ENCODE results near the gene LMO1.

LMO1 gene

DNA sequence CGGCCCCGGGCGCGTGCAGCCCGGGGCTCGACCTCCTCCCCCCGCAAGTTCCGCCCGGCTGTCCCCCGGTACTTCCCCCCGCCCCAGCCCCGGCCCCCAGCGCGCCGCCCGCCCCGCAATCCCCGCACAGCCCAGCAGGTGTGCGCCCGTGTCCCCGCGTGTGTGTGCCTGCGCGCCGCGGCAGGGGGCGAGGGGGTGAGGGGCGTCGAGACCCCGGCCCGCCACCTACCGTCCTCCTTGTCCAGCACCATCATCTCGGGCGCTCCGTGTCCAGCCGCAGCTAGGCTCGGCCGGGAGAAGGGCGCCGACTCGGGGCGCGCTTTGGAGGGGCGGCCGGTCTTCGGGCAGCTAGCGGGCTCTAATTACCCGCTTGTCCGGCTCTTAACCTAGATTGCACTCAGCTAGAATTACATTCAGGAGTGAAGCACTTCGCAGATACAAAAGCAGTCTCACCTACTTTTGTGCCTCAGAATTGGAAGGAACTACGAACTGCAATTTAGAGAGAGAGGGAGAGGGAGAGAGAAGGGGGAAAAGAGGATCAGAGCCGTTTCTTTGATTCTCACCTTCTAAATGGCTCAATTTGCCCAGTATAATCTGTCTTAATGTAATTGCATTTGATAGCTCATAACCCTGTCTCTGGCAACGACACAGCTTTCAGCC is 439 bp downstream of the LMO1 start:
- no peak for DNase-seq

DNA sequence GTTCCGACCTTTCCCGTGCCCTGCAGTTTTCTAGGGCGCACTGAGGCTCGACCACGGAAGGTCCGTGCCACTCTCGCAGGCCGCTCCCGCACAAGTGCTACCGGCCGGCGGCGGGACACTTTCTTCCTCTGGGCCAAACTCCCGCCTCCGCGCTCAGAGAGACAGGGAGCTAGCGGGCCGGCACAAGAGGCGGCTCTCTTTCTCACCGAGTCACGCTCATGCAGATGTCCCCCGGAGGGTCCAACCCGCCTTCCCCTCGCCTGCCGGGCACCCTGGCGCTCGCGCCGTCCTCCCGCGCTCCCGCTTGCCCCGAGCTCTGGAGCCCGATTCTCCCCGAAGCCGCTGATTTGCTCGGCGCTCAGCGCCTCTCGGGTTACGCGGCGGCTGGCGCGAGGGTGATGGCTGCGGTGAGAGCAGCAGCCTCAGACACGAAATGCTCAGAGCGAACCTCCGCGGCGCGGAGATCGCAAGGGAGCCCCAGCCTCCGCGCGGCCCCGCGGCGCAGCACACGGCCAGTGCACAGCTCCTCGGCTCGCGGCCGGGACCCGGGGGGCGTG is 1.0 kb downstream of the LMO1 start:
- no peak for DNase-seq

DNA sequence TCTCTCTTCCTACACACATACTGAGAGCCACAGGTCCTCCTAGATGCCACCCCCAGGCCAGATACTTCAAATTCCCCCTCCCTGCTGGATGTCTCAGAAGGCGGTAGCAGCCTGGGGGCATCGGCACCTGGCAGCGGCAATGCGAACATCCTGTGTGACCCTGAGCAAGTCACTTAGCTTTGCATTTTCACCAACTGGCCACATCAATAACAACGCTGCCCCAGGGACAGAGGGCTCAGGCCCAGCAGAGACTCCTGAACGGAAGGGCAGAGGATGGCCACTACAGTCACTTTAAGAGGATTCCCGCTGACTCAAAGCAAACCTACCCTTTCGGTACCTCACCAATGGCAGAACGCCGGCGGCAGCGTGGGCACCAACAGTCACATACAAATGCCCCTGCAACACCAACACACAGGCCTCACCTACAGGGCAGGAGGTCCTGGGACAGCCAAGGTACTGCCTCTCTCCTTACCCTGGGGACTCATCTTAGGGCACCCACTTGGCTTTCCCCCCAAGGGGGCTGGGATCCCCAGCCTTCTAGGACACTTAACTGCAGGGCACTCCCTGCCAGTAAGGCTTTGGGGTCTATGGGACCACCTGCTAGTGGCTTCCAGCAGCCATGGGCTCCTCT is 1.6 kb downstream of the LMO1 start:
- no peak for DNase-seq

DNA sequence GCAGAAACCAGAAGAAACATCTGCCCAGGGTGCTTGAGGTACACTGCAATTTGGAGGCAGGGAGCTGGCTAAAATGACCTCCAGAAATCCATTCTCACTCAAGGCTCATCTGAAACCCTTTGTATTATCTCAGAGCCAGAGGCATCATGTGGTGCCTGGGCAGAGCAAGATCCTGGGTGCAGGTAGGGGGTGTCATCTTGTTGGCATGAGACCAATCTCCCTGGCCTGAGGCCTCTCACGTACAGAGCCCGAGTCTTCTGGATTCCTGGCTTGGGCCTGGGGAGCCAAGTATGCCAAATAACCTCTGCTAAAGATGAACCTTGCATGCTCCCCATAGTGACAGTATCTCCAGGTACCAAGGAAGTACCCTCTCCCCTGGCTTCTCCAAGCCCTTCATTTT is 2.4 kb downstream of the LMO1 start:
- no peak for DNase-seq

DNA sequence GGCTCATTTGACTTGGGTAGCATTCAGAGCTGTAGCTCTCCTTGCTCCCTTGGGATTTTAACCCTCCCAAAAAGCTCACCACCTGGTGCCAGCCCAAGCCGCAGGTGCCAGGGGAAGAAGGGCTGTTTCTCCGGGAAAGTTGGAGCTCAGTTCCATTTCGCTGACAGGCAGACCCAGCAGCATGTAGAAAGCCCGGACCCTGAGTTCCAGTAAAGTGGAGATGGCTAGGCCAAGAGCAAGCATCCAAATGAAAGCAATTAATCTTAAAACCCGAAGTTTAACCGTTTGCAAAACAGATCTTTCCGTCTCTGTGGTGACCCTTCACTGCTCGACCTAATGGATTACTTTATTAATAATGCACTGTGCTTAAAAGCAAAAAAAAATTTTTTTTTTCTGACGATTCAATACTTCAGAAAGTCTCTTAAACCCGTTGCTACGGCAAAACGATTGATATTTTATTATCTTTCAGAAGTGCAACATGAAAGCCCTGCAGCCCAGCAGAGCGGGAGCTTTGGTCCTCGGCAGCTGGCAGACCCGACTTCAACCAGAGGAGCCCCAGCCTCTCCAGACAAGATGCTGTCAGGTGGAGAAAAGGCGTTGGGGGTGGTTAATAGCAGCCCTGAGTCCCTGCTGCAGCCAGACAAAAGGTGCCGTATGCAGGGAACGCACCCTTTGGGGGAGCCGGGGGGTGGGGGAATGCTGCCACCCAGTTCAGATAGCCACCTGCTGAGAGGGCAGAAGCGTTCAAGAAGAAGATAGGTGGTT is 3.3 kb downstream of the LMO1 start:
- no peak for DNase-seq

DNA sequence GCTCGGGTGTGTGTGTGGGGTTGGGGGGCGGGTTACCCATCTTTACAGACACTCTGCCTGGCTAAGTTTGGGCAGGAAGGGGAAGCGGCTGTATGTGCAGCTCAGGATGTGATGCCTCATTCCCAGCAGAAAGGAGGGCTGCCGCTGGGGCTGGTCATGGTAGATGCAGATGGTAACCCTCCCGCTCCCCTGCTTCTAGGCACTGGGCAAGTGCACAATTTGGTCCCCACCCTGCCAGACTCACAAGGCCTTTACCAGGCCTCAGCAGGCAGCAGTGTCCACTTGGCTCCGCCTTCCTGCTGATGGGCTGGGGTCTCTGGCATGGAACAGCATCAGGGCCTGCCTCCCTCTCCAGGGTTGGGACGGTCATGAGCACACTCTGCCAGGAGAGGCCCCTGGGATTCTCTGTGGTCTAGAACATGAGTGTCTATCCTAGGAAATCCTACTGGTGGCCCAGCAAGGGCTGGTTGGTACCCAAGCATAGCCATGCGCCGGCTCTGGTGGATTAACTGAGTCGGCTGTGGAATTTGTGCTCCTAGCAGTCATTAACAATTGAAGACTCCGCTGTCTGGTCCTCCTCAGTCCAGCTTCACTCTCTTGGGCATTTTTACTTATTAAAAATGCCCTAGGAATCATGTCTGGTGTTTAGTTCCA is 4.2 kb downstream of the LMO1 start:
- no peak for DNase-seq

DNA sequence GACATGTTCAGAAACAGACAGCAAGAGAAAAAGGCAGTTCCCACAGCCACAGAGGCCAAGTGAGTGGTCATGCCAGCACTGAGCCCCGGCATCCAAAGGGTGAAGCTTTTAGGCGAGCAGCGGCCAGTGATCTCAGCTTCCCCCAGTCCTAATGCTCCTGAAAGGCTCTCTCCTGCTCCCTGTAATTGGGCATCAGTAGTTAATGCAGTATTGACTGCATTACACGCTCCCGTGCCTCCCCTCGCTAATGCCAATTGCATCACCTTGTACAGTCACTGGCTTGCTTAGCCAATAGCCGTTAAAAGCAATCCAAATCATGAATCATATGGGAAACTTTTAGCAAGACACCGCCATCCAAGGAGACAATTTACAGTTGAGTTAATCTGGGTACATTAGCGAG is 4.9 kb downstream of the LMO1 start:
- no peak for DNase-seq

DNA sequence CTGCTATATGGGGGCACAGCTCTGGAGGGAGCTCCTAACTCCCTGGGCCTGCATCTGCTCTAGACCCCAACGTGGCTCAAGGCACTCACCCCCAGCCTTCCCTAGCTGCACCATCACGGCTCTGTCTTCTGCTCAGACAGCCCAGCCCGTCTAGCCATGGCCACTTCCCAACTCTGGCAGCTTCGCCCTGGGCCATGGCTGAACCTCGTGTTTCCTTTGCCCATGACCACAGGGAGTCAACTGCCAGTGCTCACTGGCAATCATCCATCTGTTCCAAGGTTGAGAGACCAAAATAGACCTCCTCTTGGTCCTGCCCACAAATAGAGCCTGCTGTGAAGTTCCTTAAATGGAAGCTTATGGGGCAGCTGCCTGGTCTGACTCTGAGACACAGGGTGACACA is 5.4 kb downstream of the LMO1 start:
- no peak for DNase-seq

DNA sequence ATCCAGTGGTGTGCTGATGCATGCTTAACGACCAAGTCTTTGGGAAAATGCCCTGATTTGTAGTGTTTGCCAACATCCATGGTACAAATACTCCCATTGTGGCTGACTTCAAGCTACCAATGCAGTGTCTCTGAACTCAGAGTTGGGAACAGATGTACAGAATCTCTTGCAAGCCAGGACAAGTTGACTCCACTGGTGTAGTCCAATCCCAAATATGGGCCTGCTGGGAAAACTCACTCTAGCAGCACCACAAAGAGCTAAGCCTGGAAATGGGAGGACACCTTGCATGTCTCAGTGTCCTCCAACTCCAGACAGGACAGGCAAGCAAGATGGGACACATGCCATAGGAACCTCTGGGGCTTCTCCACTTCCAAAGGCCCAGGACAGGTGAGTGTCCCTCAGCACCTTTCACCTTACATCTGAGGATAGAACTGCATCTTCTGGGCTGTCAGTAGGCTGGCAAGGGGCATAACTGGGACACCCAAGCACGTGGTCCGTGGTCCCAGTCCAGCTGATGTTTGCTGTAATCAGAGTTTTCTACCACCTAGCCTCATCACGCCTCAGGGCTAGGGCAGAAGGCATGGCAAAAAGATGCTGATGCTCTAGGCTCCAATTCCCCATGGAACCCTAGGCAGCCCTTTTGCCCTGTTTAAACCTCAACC is 6.5 kb downstream of the LMO1 start:
- no peak for DNase-seq

DNA sequence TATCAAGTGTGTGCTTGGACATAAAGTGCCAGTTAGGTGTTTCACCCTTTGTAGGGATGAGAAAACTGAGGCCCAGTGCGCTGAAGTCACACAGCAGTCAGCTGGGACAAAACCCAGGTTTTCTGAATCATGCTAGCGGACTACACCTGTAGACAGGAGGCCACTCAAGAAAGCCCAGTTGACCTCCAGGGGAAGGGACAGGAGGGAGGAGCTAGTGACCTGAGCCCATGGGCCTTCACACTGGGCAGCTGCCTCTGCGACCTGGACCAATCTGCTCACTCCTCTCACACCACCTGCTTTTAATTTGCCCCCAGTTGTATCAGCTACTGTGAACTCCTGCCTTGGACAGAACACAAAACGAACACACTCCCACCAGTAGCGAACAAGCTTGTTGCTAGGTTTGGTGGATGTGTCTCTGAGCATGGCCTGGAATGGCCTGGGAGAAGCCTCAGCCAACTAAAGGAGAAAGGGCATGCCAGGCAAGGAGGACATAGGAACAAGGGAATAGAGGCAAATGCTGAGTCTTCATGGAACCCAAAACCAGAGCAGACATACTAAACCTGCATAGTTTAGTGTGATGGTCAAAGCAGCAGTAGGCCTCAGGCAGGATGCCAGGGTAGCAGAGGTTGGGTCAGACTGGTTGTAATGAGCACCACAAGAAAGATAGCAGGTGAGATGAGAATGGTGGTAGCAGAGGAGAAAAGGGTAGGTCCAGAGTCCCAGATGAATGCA is 7.2 kb downstream of the LMO1 start:
- DNase-seq = no peak

DNA sequence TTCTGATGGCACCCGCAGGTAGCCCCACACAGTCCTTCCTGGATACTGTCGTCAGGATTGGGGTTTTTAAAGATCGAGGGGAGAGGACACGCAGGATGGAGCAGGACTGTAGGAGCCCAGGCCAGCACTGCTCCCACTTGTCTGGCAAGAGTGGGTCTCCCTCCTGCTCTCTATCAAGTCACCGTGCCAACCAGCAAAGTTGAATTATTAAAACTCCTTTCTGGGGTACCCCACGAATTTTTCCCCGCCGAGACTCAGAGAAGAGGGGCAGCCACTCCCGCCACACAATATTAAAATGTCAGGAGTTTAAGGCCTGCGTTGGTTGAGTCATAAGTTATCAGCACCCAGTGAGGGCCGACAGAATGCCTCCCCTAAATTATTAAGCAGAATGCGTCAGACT is 10.1 kb downstream of the LMO1 start:
- DNase-seq = no peak

DNA sequence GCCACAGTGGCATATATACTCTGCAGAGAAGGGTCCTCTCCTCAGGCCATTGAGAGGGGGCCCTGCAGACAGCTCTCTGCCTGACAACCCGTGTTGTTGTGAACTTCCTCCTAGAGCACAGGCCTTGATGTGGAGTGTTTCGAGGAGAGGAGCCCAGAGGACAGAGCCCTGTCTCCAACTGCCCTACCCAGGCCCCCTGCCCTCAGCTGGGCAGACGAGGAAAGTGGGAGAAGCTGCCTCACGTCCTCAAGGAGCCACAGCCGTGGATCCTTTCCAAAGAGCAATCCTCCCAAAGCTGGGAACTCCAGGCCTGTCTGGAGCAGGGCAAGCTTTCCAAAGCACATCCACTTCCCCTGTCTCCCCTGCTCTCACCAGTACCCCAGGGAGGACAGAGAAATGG is 10.7 kb downstream of the LMO1 start:
- no peak for DNase-seq

DNA sequence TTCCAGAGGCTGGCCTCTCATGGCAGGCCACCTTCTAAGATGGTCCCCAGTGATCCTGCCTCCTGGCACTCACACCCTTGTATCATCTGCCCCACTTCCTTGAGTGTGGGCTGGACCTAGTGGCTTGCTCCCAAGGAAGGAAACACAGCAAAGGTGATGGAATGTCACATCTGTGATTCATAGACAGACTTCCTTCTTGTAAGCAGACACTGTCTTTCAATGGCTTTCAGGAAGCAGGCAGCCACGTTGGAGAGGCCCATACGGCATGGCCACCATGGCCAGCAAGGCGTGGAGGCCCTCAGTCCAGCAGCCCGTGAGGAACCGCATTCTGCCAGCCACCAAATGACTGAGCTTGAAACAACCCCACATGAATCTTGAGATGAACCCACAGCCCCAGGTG is 11.3 kb downstream of the LMO1 start:
- DNase-seq = no peak

DNA sequence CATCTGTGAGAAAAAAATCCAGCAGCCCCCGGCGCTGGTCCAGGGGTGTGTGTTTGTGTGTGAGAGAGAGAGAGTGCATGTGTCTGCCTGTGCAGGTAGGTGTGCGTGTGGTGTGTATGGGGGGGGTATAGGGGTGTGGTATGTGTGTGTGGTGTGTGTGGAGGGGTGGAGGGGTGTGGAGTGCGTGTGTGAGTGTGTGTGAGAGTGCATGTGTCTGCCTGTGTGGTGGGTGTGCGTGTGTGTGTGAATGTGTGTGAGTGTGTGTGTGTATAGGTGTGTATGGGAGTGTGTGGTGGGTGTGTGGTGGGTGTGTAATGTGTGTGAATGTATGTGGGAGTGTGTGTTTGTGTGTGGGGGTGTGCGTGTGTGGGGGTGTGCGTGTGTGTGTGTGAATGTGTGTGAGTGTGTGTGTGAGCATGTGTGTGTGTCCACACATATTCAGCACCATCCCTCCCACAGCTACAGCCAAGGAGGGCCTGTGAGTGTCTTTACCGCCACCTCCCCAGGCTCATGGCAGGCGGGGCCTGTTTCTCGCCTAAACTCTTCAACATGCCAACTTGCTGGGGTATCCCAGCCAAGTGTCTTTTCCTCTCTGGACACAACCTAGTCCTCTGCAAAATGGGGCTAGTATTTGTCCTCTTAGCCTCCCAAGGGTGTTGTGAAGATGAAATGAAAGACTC is 11.9 kb downstream of the LMO1 start:
- DNase-seq = no peak

DNA sequence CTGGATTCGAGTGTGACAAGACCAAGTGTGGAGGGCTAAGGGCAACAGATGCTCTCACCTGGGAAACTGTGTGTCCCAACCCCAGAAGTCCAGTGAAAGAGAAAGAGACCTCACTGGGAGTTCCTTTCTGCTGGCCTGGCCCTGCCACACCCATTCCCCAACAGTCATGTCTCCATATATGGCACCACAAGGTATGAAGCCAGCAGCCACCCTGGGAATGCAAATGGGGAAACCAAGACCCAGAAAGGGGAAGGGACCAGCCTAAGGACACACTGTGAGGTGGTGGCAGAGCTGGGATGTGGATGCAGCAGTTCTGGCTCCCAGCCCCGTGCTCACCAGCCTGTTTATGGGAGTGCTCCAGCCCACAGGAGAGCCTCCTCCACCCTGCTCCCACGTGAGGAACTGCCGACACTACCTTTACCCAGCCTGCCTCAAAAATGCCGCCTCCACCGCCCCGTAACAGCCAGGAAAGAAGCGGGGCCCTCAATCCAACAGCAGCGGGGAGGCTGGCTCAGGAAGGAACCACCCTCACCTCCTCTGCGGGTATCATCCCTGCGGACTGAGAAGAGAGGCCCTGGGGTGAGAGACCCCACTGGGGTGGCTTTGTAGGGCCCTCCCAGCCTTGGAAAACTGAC is 12.6 kb downstream of the LMO1 start:
- DNase-seq = no peak

DNA sequence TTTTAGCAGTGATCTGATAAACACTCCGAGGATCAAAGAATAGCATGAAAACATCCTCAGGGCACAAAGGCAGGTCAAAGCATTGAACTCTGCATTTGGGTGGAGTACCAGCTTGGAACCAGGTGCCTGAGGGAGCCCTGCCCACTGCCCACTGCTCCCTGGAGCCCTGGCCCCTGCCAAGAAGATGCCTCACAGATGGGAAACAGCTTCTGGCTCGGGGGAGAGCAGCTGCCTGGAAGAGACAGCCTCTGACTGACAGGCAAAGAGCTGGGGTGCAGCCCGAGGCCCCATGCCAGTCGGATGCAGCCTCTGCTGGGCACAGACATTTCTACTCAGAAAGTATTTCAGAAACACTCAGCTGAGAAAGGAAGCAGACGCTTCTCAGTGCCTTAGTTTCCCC is 13.2 kb downstream of the LMO1 start:
- no peak for DNase-seq

DNA sequence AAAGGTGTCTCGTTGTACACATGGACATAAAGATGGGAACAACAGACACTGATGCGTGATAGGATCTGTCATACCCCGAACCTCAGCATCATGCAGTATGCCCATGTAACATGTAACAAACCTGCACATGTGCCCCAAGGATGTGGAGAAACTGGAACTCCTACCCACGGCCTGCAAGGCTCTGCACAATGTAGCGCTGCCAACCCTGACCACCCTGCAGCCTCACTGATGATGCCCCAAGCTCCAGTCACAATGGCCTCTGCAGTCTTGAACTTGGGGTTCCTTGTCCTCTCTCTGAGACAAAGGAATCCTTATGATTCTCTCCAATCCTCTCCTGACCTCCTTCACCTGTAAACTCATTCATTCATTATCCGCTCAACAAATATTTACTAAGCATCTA is 14.2 kb downstream of the LMO1 start:
- DNase-seq = no peak

DNA sequence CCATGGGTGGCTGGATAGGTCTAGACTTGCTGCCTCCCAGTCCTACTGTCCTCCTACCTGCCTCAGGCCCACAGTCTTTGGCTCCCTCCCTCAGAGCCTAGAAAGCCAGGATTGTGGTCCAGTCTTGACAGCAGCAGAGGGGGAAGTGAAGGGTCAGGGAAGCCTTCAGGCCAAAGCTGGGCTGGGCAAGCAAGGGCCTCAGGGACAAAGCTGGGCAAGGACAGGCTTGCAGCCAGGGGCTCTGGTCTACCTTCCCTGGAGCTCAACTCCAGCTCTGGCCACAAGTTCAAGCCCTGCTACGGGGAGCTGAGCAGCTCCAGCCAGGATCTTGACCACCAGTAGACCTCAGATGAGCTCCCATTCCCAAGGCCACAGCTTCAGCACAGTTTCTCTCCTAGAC is 14.9 kb downstream of the LMO1 start:
- DNase-seq = no peak

DNA sequence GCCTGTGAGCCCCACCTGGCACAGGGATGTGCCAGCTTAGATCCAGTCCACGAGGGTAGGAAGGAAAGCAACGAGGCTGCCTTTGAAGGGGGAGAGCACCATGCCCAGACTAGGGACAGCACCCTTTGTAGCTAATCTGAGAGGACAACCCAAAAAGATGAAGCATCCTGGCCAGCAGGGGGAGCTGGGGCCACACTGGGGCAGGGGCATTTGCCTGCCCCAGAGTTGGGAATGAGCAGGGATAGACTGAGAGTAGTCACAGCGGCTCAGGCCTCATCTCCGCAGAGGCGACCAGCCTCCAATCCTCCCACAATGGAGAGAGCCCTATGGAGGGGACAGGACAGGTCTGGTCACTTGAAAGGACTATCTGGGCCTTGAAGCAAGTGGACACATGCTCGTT is 16.4 kb downstream of the LMO1 start:
- DNase-seq = no peak

DNA sequence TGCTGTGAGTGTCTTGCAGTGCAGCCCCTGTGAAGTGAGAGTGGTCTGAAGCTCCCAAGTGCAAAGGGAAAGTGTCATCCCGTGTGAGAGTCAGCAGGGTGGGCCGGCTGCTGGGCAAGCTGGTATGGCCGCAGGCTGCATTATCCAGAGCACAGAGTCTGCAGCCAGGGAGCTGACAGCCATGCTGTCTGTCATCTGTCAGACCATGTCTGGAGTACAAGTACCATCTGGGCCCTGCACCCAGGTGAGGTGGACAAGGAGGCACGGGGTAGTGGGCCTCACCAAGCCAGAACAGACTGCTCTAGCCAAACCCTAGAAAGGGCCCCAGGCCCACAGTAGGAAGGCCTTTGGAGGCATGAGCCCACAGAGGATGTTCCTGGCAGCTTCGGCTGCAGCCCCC is 20.2 kb downstream of the LMO1 start:
- no peak for DNase-seq

All from NCI-H1417 treated with DMSO at 0.1 percent for 48 hours (cell line).